ENCODE measurements around the gene DNAAF5.

GRCh38 chr7:738241-738640 lies 11.7 kb downstream of the DNAAF5 start:
- no peak for TF ChIP-seq CTCF (conservative IDR thresholded peaks at IDR 0.05; ENCODE audit: low read depth, low read length)
- TF ChIP-seq CEBPB (IDR thresholded peaks at IDR 0.05; ENCODE audit: low read depth, low read length) = no peak
- TF ChIP-seq POLR2A (IDR thresholded peaks at IDR 0.05; ENCODE audit: low read depth, low read length) = no peak
- TF ChIP-seq BHLHE40 (IDR thresholded peaks at IDR 0.05; ENCODE audit: low read depth, low read length) = no peak
- TF ChIP-seq CHD1 (IDR thresholded peaks at IDR 0.05; ENCODE audit: low read depth, low read length) = no peak
- TF ChIP-seq RFX5 (IDR thresholded peaks at IDR 0.05; ENCODE audit: low read depth, low read length) = no peak
